ENCODE data around the gene KIAA1549. TPM values are rescaled to one million over a fixed set of nuclear protein-coding genes. Genes with fewer than 3 reads are reported as not detected.

The KIAA1549 gene
- total RNA-seq, 1 donor from 2014 or later, result 5.7 TPM

- TF ChIP-seq CTCF (IDR thresholded peaks at IDR 0.05), result no peak
- DNase-seq, result no peak
- intact Hi-C loops (cut with DNase I), result no loop called here
- Histone ChIP-seq H3K4me1 (no peaks in the 10 kb centered on the region), H3K27ac (no peak overlapping the region), H3K9me3 (no peaks in the 10 kb centered on the region), H3K36me3 (no peaks in the 10 kb centered on the region), H3K27me3 (no peaks in the 10 kb centered on the region), H3K4me3 (no peak overlapping the region)
- no peak for ATAC-seq
These were observed 37.7 kb upstream of the KIAA1549 start for GRCh38 chr7:139018910-139019309.

DNA sequence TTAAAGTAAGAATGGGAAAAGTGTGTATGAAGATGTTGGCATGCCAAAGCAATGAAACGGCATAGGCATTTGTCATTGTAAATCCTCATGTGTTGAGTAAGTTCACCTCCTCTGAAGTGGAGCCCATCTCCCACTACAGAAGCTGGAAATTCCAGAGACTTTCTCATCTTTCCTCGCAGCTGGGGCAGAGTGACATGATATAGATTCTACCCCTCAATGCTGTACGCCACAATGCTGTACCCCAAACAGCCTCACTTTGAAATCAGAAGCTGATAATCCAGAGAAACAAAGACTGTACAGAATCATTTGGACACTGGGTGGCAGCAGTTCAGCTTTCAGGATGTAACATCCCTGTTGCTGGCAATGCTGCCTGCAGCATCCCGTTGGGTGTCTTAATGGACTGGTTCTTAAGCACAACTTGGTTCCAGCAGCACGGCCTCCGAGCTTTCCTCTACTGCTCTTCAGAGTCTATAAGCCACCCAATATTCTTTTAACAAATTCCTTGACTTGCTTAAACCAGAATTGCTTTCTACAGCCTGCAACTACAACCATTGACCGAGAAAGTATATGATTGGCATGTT lies 35.8 kb upstream of the KIAA1549 start:
- no peak overlapping the region for H3K4me3 ChIP-seq
- no peaks in the 10 kb centered on the region for H3K4me1 ChIP-seq
- TF ChIP-seq CTCF (IDR thresholded peaks at IDR 0.05), result peak; percentile 67
- peak; percentile 91 for ATAC-seq
- H3K27me3 ChIP-seq, result no peaks in the 10 kb centered on the region
- H3K9me3 ChIP-seq, result no peaks in the 10 kb centered on the region
- H3K27ac ChIP-seq, result no peak overlapping the region
- H3K36me3 ChIP-seq, result no peaks in the 10 kb centered on the region
- intact Hi-C loops (cut with DNase I), result no loop called here
- no peak for DNase-seq

DNA sequence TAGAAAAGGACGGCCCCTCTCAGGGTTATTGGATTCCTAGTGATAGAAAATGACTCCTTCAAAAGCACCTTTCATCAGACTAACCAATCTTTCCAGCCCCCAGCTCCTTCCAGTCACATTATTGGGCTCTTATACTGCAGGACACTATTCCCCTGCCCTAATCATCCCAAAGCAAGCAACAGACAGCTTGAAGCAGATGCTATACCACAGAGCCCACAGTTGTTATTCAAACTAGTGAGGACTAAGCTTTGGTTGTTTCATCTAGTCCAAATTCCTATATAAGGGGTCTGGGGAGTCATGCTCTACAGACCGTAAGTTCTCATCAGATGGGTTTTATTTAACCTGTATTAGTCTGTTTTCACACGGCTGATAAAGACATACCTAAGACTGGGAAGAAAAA lies 30.2 kb upstream of the KIAA1549 start:
- H3K9me3 ChIP-seq, result no peaks in the 10 kb centered on the region
- no peak for TF ChIP-seq CTCF (IDR thresholded peaks at IDR 0.05)
- intact Hi-C loops (cut with DNase I), result no loop called here
- no peak overlapping the region for H3K4me3 ChIP-seq
- DNase-seq (no peak), ATAC-seq (no peak)
- no peaks in the 10 kb centered on the region for H3K4me1 ChIP-seq
- H3K27me3 ChIP-seq, result no peaks in the 10 kb centered on the region
- no peak overlapping the region for H3K27ac ChIP-seq
- no peaks in the 10 kb centered on the region for H3K36me3 ChIP-seq

GRCh38 chr7:139004321-139005090 lies 23.3 kb upstream of the KIAA1549 start:
- DNase-seq (no peak), ATAC-seq (no peak)
- Histone ChIP-seq H3K4me3 (no peak overlapping the region), H3K27ac (no peak overlapping the region), H3K4me1 (no peaks in the 10 kb centered on the region), H3K27me3 (no peaks in the 10 kb centered on the region), H3K9me3 (peaks cover 10% of the 10 kb centered on the region), H3K36me3 (no peaks in the 10 kb centered on the region)
- intact Hi-C loops (cut with DNase I), result no loop called here
- no peak for TF ChIP-seq CTCF (IDR thresholded peaks at IDR 0.05)

DNA sequence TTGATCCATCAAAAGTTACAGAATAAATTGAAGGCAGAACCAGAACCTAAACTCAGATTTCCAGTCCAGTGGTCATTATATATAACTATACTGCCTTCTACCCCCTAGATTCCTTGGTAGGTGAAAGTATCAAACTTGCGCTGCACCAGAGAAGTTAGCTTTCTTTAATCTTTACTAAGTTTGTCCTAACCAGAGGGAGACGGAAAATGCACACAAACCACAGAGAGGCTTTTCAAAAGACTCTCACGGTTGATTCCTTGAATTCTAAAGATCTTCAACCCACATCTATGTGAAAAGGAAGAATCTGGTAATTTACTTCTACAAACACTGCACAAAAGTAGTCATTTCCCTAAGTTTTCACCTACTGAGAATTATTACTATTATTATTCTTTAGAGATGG lies 18.2 kb upstream of the KIAA1549 start:
- H3K4me1 ChIP-seq, result no peaks in the 10 kb centered on the region
- H3K36me3 ChIP-seq, result no peaks in the 10 kb centered on the region
- H3K9me3 ChIP-seq, result peaks cover 7% of the 10 kb centered on the region
- intact Hi-C loops (cut with DNase I), result no loop called here
- no peak overlapping the region for H3K27ac ChIP-seq
- DNase-seq, result no peak
- TF ChIP-seq CTCF (IDR thresholded peaks at IDR 0.05), result no peak
- no peak overlapping the region for H3K4me3 ChIP-seq
- no peaks in the 10 kb centered on the region for H3K27me3 ChIP-seq
- ATAC-seq, result no peak

All from upper lobe of right lung (tissue), 1 donor.